GM23248 (cell line): Measurements from ENCODE around the gene ZNF723. TPM values are rescaled to one million over a fixed set of nuclear protein-coding genes. Genes with fewer than 3 reads are reported as not detected.
"Not testable (repeated sequence)": the region's sequence is repeated elsewhere in the genome, so short reads cannot be mapped to it uniquely, and the experiment has no call there.

Experiments used
- DNase-seq: peaks from one replicate; pipeline ENCODE4 v3.0.0-alpha.2; 2015
- H2AFZ ChIP-seq: fragments of 200-600 bp; sonication (generic); 2 replicates; pipeline ENCODE4 v1.6.1; 2016; ENCODE audit warnings: antibody characterized with exemption
- H3F3A ChIP-seq: fragments of 200-600 bp; sonication (generic); 2 replicates; pipeline ENCODE4 v1.6.1; 2016; ENCODE audit warnings: mild to moderate bottlenecking, antibody characterized with exemption, mixed run types; ENCODE audit not compliant: insufficient read depth
- H3K27ac ChIP-seq: fragments of 200-600 bp; sonication (generic); 2 replicates; pipeline ENCODE4 v1.5.1; 2016; ENCODE audit warnings: mild to moderate bottlenecking
- H3K27me3 ChIP-seq: fragments of 200-600 bp; sonication (generic); replicated peaks from 2 replicates; pipeline ENCODE4 v1.6.1; 2016; ENCODE audit warnings: mild to moderate bottlenecking; ENCODE audit not compliant: insufficient read depth
- H3K36me3 ChIP-seq: fragments of 200-600 bp; sonication (generic); 2 replicates; pipeline ENCODE4 v1.6.1; 2016; ENCODE audit warnings: low read depth, mild to moderate bottlenecking
- H3K4me1 ChIP-seq: fragments of 200-600 bp; sonication (generic); 2 replicates; pipeline ENCODE4 v1.6.1; 2016; ENCODE audit warnings: mild to moderate bottlenecking; ENCODE audit not compliant: insufficient read depth
- H3K4me2 ChIP-seq: fragments of 200-600 bp; sonication (generic); one replicate; pipeline ENCODE4 v1.6.1; 2016; ENCODE audit warnings: mild to moderate bottlenecking; ENCODE audit not compliant: unreplicated experiment
- H3K4me3 ChIP-seq: fragments of 200-600 bp; sonication (generic); 2 replicates; pipeline ENCODE4 v1.5.1; 2016; ENCODE audit warnings: mild to moderate bottlenecking
- H3K79me2 ChIP-seq: fragments of 200-600 bp; sonication (generic); 2 replicates; pipeline ENCODE4 v1.6.1; 2016; ENCODE audit warnings: mild to moderate bottlenecking; ENCODE audit not compliant: insufficient read depth
- H3K9ac ChIP-seq: fragments of 200-600 bp; sonication (generic); 2 replicates; pipeline ENCODE4 v1.6.1; 2016; ENCODE audit warnings: mild to moderate bottlenecking
- H3K9me2 ChIP-seq: fragments of 200-600 bp; sonication (generic); 2 replicates; pipeline ENCODE4 v1.6.1; 2016; ENCODE audit warnings: mixed run types, mild to moderate bottlenecking, moderate library complexity; ENCODE audit not compliant: insufficient read depth
- H3K9me3 ChIP-seq: fragments of 200-600 bp; sonication (generic); one replicate; pipeline ENCODE4 v1.6.1; 2017; ENCODE audit warnings: low read depth
- H4K20me1 ChIP-seq: fragments of 200-600 bp; sonication (generic); 2 replicates; pipeline ENCODE4 v1.6.0; 2016; ENCODE audit not compliant: insufficient read depth
- EZH2 ChIP-seq: fragments of 200-600 bp; sonication (generic); IDR thresholded peaks from 2 replicates; pipeline ENCODE4 v1.6.1; 2018; ENCODE audit warnings: antibody characterized with exemption, mild to moderate bottlenecking; ENCODE audit not compliant: insufficient read depth, poor library complexity, severe bottlenecking
- EZH2phosphoT487 ChIP-seq: fragments of 200-600 bp; sonication (generic); IDR thresholded peaks from 2 replicates; pipeline ENCODE4 v1.6.1; 2018; ENCODE audit warnings: antibody characterized with exemption, moderate library complexity, mild to moderate bottlenecking, low read depth; ENCODE audit not compliant: insufficient read depth
- WGBS, 2 experiments: methylation state at CpG; one replicate each; pipeline ENCODE4 v1.1.6; 2015 to 2017; ENCODE audit warnings: low lambda C conversion rate in 2 of 2, low coverage in 1 of 2; ENCODE audit errors: missing lambda C conversion rate in 2 of 2; 5-methylcytosine and 5-hydroxymethylcytosine counted together
- in situ Hi-C: fragments of 300-500 bp; cut with MboI; formaldehyde crosslinking; loops from 2 replicates; pipeline ENCODE4 v1.15.0; 2020
- polyA plus RNA-seq: library from polyadenylated mRNA; unstranded; fragments of >200 nt; fragmentation: Nextera tagmentation; extraction: Ambion mirVana; gene quantifications from 2 replicates; pipeline ENCODE4 v1.2.1, GENCODE V29; 2016
- total RNA-seq: library from RNA; depleted of rRNA; stranded (reverse); fragments of >200 nt; shearing (Covaris generic); gene quantifications from 2 replicates; pipeline ENCODE4 v1.2.3, GENCODE V29; 2014

Gene ZNF723
- total and polyA plus RNA-seq, 2 experiments from 2014 or later, result not detected

DNA sequence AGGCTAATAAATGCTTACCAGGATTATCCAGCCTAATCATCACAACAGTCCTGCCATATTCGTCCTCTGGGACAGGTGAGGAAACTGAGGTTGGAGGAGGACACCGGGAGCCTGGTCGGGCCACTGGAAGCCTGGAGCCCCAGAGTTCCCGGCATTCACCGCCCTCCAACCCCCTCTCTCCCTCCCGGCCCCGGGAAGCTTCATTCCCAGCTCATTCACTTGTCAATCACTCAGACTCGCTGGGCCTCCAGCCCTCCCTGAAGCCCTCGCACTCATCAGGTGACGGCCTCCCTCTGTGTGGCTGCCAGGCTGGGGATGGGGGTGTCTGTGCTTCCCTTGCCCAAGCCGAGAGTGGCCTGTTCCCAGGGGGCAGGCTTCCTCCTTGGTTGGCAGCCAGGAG, 25.7 kb upstream of the ZNF723 start:
- H3K9me2 ChIP-seq, result no peaks in the 10 kb centered on the region
- H3K27me3 ChIP-seq, result no peaks in the 10 kb centered on the region
- no peak for DNase-seq
- no peaks in the 10 kb centered on the region for H4K20me1 ChIP-seq
- no peak overlapping the region for H3K4me2 ChIP-seq
- H3K79me2 ChIP-seq, result no peaks in the 10 kb centered on the region
- H3F3A ChIP-seq, result no peaks in the 10 kb centered on the region
- no peaks in the 10 kb centered on the region for H3K4me1 ChIP-seq
- no peak overlapping the region for H3K27ac ChIP-seq
- in situ Hi-C loops, result no loop called here
- H3K4me3 ChIP-seq, result no peak overlapping the region
- no peak overlapping the region for H3K9ac ChIP-seq
- H2AFZ ChIP-seq, result no peak overlapping the region
- 10 to 12% methylated on average over 11 of the region's 11 CpGs for WGBS, 2 experiments
- H3K36me3 ChIP-seq, result no peaks in the 10 kb centered on the region
- no peaks in the 10 kb centered on the region for H3K9me3 ChIP-seq
- TF ChIP-seq EZH2 (no peak), EZH2phosphoT487 (no peak)

DNA sequence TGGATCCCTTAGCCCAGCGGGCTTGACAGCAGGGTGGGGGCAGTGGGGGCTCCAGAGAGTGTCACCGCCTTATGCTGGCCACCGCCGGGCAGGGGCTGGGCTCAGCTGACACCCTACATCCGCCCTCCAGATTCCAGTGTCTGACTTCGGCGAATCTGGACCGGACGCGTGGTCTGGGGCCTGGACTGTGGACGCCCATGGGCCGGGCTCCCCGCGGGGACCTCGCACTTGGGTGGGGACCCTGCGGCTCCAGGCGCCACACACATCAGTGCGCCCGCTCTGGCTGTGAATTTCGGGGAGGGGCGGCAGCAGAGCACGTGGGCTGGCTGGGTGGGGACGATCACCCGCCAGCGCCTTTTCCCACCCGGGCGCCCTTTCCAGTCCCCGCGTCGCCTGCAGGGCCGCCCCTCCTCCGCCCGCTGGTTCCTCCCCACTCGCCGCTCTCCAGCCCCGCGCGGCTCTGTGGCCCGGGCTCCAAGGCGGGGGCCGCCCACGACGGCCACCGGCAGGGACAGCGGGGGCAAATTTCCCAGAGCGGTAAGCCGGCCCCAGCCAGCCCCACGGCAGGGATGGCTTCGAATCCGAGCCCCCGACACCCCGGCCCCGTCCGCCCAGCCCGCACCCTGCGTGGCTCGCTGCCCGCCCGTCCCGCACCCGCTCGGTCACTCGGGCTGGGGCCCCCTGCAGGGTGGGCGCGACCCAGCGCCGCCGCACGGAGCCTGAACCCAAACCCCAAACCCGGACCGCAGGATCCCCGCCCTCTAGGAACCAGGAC, 24.8 kb upstream of the ZNF723 start:
- 12 to 23% methylated on average over 22 to 71 of the region's 72 CpGs for WGBS, 2 experiments

DNA sequence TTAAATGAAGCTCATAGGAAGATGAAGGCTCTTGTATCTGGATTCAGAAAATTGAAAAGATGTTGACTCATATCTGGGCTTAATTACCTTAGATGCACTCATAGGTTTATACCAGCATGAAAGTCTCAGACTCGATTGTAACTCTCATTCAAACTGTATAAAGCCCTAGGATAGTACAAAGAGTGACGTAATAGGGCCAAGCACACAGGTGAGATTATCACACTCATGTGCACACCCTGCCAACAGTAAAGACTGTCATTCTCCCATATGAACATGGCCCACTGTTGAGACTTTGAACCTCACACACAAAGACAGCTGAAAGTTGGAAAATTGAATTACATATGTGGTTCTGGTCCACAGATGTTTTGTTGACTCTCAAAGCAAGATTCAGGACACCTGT, 18.0 kb upstream of the ZNF723 start:
- Histone ChIP-seq H3K4me1 (no peaks in the 10 kb centered on the region), H3K9me2 (no peaks in the 10 kb centered on the region), H4K20me1 (no peaks in the 10 kb centered on the region), H3K4me2 (no peak overlapping the region), H3K9ac (no peak overlapping the region), H3K27me3 (no peaks in the 10 kb centered on the region), H3K9me3 (no peaks in the 10 kb centered on the region), H2AFZ (no peak overlapping the region), H3F3A (no peaks in the 10 kb centered on the region), H3K79me2 (no peaks in the 10 kb centered on the region), H3K4me3 (no peak overlapping the region), H3K27ac (no peak overlapping the region), H3K36me3 (no peaks in the 10 kb centered on the region)
- DNase-seq, result no peak
- WGBS, 2 experiments, result 7 to 20% methylated on average over 2 of the region's 2 CpGs
- TF ChIP-seq EZH2phosphoT487 (no peak), EZH2 (no peak)
- in situ Hi-C loops, result no loop called here

More for the DNA sequence above, 24.8 kb upstream of the ZNF723 start:
- Histone ChIP-seq H3K27ac (no peak overlapping the region), H3K4me2 (no peak overlapping the region), H3K36me3 (no peaks in the 10 kb centered on the region), H2AFZ (no peak overlapping the region), H3K4me3 (no peak overlapping the region), H3K27me3 (no peaks in the 10 kb centered on the region), H3K9ac (no peak overlapping the region), H3K79me2 (no peaks in the 10 kb centered on the region), H3K9me2 (no peaks in the 10 kb centered on the region), H3F3A (no peaks in the 10 kb centered on the region), H4K20me1 (no peaks in the 10 kb centered on the region), H3K9me3 (no peaks in the 10 kb centered on the region), H3K4me1 (no peaks in the 10 kb centered on the region)
- in situ Hi-C loops, result no loop called here
- DNase-seq, result no peak
- TF ChIP-seq EZH2phosphoT487, result no peak
- no peak for TF ChIP-seq EZH2

DNA sequence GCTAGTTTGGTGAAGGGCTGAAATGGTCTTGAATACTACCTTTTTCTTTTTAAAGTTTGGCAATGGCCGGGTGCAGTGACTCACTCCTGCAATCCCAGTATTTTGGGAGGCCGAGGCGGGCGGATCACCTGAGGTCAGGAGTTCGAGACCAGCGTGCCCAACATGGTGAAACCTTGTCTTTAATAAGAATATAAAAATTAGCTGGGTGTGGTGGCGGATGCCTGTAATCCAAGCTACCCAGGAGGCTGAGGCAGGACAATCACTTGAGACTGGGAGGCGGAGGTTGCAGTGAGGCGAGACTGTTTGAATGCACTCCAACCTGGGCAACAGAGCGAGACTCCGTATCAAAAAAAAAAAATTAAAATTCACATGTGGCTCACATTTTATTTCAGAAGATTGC, 880 bp upstream of the ZNF723 start:
- Histone ChIP-seq H3K4me3 (no peak overlapping the region), H4K20me1 (no peaks in the 10 kb centered on the region), H3K9me3 (no peaks in the 10 kb centered on the region), H3K9ac (no peak overlapping the region), H3K4me2 (no peak overlapping the region), H3K27ac (no peak overlapping the region), H3F3A (no peaks in the 10 kb centered on the region), H3K27me3 (no peaks in the 10 kb centered on the region), H3K4me1 (no peaks in the 10 kb centered on the region), H3K9me2 (no peaks in the 10 kb centered on the region), H3K36me3 (no peaks in the 10 kb centered on the region), H2AFZ (no peak overlapping the region), H3K79me2 (no peaks in the 10 kb centered on the region)
- DNase-seq, result no peak
- WGBS, 2 experiments, result 60 to 64% methylated on average over 11 of the region's 11 CpGs
- no peak for TF ChIP-seq EZH2phosphoT487
- TF ChIP-seq EZH2, result no peak
- in situ Hi-C loops, result no loop called here

DNA sequence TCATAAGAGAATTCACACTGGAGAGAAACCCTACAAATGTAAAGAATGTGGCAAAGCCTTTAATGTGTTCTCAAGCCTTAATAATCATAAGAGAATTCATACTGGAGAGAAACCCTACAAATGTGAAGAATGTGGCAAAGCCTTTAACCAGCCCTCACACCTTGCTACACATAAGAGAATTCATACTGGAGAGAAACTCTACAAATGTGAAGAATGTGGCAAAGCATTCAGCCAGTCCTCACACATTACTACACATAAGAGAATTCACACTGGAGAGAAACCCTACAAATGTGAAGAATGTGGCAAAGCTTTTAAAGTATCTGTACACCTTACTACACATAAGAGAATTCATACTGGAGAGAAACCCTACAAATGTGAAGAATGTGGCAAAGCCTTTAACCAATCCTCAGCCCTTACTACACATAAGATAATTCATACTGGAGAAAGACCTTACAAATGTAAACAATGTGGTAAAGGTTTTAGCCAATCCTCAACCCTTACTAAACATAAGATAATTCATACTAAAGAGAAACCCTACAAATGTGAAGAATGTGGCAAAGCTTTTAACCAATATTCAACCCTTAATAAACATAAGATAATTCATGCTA, 25.7 kb downstream of the ZNF723 start:
- H4K20me1 ChIP-seq, H3F3A ChIP-seq, H3K79me2 ChIP-seq, H3K4me3 ChIP-seq, in situ Hi-C loops, H3K4me2 ChIP-seq, H2AFZ ChIP-seq, DNase-seq, H3K36me3 ChIP-seq, H3K9me2 ChIP-seq, H3K27me3 ChIP-seq, H3K4me1 ChIP-seq, H3K9ac ChIP-seq, H3K27ac ChIP-seq: not testable (repeated sequence)
- peaks cover 11% of the 10 kb centered on the region for H3K9me3 ChIP-seq
